ENCODE data around the gene CD6. TPM values are rescaled to one million over a fixed set of nuclear protein-coding genes. Genes with fewer than 3 reads are reported as not detected.
A peak's percentile ranks its signal among the peaks of the same experiment; 100 is the strongest.

The CD6 gene
- total RNA-seq, 1 donor from 2014 or later: 0.39 TPM

- no peak overlapping the region for H2AFZ ChIP-seq (ENCODE audit: low read depth, low read length)
- H3K9me3 ChIP-seq (ENCODE audit: insufficient read depth, low read depth, low read length): no peaks in the 10 kb centered on the region
- peaks cover 3% of the 10 kb centered on the region for H3K27me3 ChIP-seq (ENCODE audit: insufficient read depth, low read length)
- TF ChIP-seq EZH2 (IDR thresholded peaks at IDR 0.05; ENCODE audit: insufficient read depth, low read length) (no peak), CTCF (IDR thresholded peaks at IDR 0.05; ENCODE audit: insufficient read depth, low read depth, low read length) (no peak)
- H3K4me3 Mint-ChIP-seq (ENCODE audit: unreplicated experiment): no peak overlapping the region
- no peak for FAIRE-seq
- no peaks in the 10 kb centered on the region for H3K36me3 Mint-ChIP-seq (ENCODE audit: low read depth, unreplicated experiment)
- H3K4me3 ChIP-seq (ENCODE audit: insufficient read depth, low read depth, low read length): no peak overlapping the region
- no peaks in the 10 kb centered on the region for H3K4me1 Mint-ChIP-seq (ENCODE audit: low read depth, unreplicated experiment)
- no peaks in the 10 kb centered on the region for H3K79me2 ChIP-seq (ENCODE audit: insufficient read depth, low read length)
- no peaks in the 10 kb centered on the region for H3K36me3 ChIP-seq (ENCODE audit: insufficient read depth, low read length)
- H3K27ac Mint-ChIP-seq (ENCODE audit: unreplicated experiment): no peak overlapping the region
- H3K27ac ChIP-seq (ENCODE audit: low read depth, low read length): no peak overlapping the region
- H3K4me1 ChIP-seq (ENCODE audit: insufficient read depth, low read length): no peaks in the 10 kb centered on the region
- peaks cover 22% of the 10 kb centered on the region for H3K27me3 Mint-ChIP-seq (ENCODE audit: low read depth, unreplicated experiment)
- no peak overlapping the region for H3K4me2 ChIP-seq (ENCODE audit: low read length)
- peaks cover 8% of the 10 kb centered on the region for H3K9me3 Mint-ChIP-seq (ENCODE audit: unreplicated experiment)
- no peak overlapping the region for H3K9ac ChIP-seq (ENCODE audit: low read length)
- no peak for DNase-seq (ENCODE audit: low read depth)
- no peaks in the 10 kb centered on the region for H4K20me1 ChIP-seq (ENCODE audit: insufficient read depth, low read length)
Observed at GRCh38 chr11:60966890-60967289, 4.6 kb upstream of the CD6 start.

- peaks cover 10% of the 10 kb centered on the region for H3K9me3 Mint-ChIP-seq (ENCODE audit: unreplicated experiment)
- H2AFZ ChIP-seq (ENCODE audit: low read depth, low read length): no peak overlapping the region
- FAIRE-seq: no peak
- no peak overlapping the region for H3K27ac ChIP-seq (ENCODE audit: low read depth, low read length)
- no peak overlapping the region for H3K4me3 Mint-ChIP-seq (ENCODE audit: unreplicated experiment)
- no peak overlapping the region for H3K9ac ChIP-seq (ENCODE audit: low read length)
- H3K27ac Mint-ChIP-seq (ENCODE audit: unreplicated experiment): no peak overlapping the region
- no peak overlapping the region for H3K4me2 ChIP-seq (ENCODE audit: low read length)
- no peak overlapping the region for H3K4me3 ChIP-seq (ENCODE audit: insufficient read depth, low read depth, low read length)
- TF ChIP-seq EZH2 (IDR thresholded peaks at IDR 0.05; ENCODE audit: insufficient read depth, low read length) (no peak), CTCF (IDR thresholded peaks at IDR 0.05; ENCODE audit: insufficient read depth, low read depth, low read length) (no peak)
- no peaks in the 10 kb centered on the region for H3K4me1 Mint-ChIP-seq (ENCODE audit: low read depth, unreplicated experiment)
- no peaks in the 10 kb centered on the region for H4K20me1 ChIP-seq (ENCODE audit: insufficient read depth, low read length)
- H3K79me2 ChIP-seq (ENCODE audit: insufficient read depth, low read length): no peaks in the 10 kb centered on the region
- H3K36me3 ChIP-seq (ENCODE audit: insufficient read depth, low read length): no peaks in the 10 kb centered on the region
- peaks cover 6% of the 10 kb centered on the region for H3K27me3 ChIP-seq (ENCODE audit: insufficient read depth, low read length)
- no peaks in the 10 kb centered on the region for H3K4me1 ChIP-seq (ENCODE audit: insufficient read depth, low read length)
- DNase-seq (ENCODE audit: low read depth): no peak
- H3K9me3 ChIP-seq (ENCODE audit: insufficient read depth, low read depth, low read length): no peaks in the 10 kb centered on the region
- peaks cover 30% of the 10 kb centered on the region for H3K27me3 Mint-ChIP-seq (ENCODE audit: low read depth, unreplicated experiment)
- no peaks in the 10 kb centered on the region for H3K36me3 Mint-ChIP-seq (ENCODE audit: low read depth, unreplicated experiment)
Observed at GRCh38 chr11:60968223-60968622, 3.3 kb upstream of the CD6 start.

- Histone ChIP-seq H3K9me3 (ENCODE audit: insufficient read depth, low read depth, low read length) (no peaks in the 10 kb centered on the region), H3K9ac (ENCODE audit: low read length) (no peak overlapping the region), H3K36me3 (ENCODE audit: insufficient read depth, low read length) (no peaks in the 10 kb centered on the region), H3K4me1 (ENCODE audit: insufficient read depth, low read length) (no peaks in the 10 kb centered on the region), H3K4me3 (ENCODE audit: insufficient read depth, low read depth, low read length) (no peak overlapping the region), H3K4me2 (ENCODE audit: low read length) (no peak overlapping the region), H3K27ac (ENCODE audit: low read depth, low read length) (no peak overlapping the region), H4K20me1 (ENCODE audit: insufficient read depth, low read length) (no peaks in the 10 kb centered on the region), H2AFZ (ENCODE audit: low read depth, low read length) (no peak overlapping the region), H3K79me2 (ENCODE audit: insufficient read depth, low read length) (no peaks in the 10 kb centered on the region), H3K27me3 (ENCODE audit: insufficient read depth, low read length) (peaks cover 6% of the 10 kb centered on the region)
- peak; percentile 67 for TF ChIP-seq CTCF (IDR thresholded peaks at IDR 0.05; ENCODE audit: insufficient read depth, low read depth, low read length)
- TF ChIP-seq EZH2 (IDR thresholded peaks at IDR 0.05; ENCODE audit: insufficient read depth, low read length): no peak
- no peak for FAIRE-seq
- peaks cover 10% of the 10 kb centered on the region for H3K9me3 Mint-ChIP-seq (ENCODE audit: unreplicated experiment)
- DNase-seq (ENCODE audit: low read depth): no peak
- no peak overlapping the region for H3K27ac Mint-ChIP-seq (ENCODE audit: unreplicated experiment)
- no peaks in the 10 kb centered on the region for H3K4me1 Mint-ChIP-seq (ENCODE audit: low read depth, unreplicated experiment)
- H3K36me3 Mint-ChIP-seq (ENCODE audit: low read depth, unreplicated experiment): no peaks in the 10 kb centered on the region
- no peak overlapping the region for H3K4me3 Mint-ChIP-seq (ENCODE audit: unreplicated experiment)
- H3K27me3 Mint-ChIP-seq (ENCODE audit: low read depth, unreplicated experiment): peaks cover 40% of the 10 kb centered on the region
Observed at GRCh38 chr11:60970369-60970774, 1.1 kb upstream of the CD6 start.
